Panc1 (cell line): Measurements from ENCODE around the gene MAPRE2. TPM values are rescaled to one million over a fixed set of nuclear protein-coding genes. Genes with fewer than 3 reads are reported as not detected.

ENCODE experiments used
- ATAC-seq: fragments of 200-7000 bp; cut with Tn5 transposase; 2 replicates; pipeline ENCODE4 v1.9.1; 2020; ENCODE audit warnings: mild to moderate bottlenecking, moderate library complexity
- BruUV-seq: library from RNA; stranded (reverse); fragments of 400-500 nt; replicated peaks from 2 replicates; lab custom pipeline; 2021; lab: Mats Ljungman, UMichigan
- CTCF ChIA-PET: fragments of 300-600 bp; sonication (Branson Sonifier 250); formaldehyde crosslinking; loops from one replicate; lab custom pipeline; 2022; ENCODE audit warnings: antibody characterized with exemption; lab: Charles Lee
- POLR2A ChIA-PET: fragments of 300-600 bp; sonication (Branson Sonifier 250); formaldehyde crosslinking; loops from one replicate; lab custom pipeline; 2022; ENCODE audit warnings: antibody characterized with exemption; lab: Charles Lee
- DNase-seq: peaks from one replicate; pipeline ENCODE4 v3.0.0-alpha.2; 2010; ENCODE audit warnings: low read depth, low spot score
- H3K27ac ChIP-seq: 2 replicates; pipeline ENCODE4 v1.5.1; 2011; ENCODE audit warnings: mild to moderate bottlenecking, low read length, inconsistent platforms
- H3K27me3 ChIP-seq: fragments of 200-500 bp; sonication (Bioruptor generic); 2 replicates; pipeline ENCODE4 v1.6.0; 2014; ENCODE audit warnings: low read length, inconsistent platforms; ENCODE audit not compliant: control insufficient read depth, insufficient read depth
- H3K36me3 ChIP-seq: fragments of 200-500 bp; sonication (Bioruptor generic); 2 replicates; pipeline ENCODE4 v1.5.1; 2014; ENCODE audit warnings: inconsistent platforms, mild to moderate bottlenecking, low read length, moderate library complexity; ENCODE audit not compliant: control insufficient read depth, insufficient read depth
- H3K4me1 ChIP-seq: 2 replicates; pipeline ENCODE4 v1.5.1; 2011; ENCODE audit warnings: inconsistent platforms, mild to moderate bottlenecking, low read length, moderate library complexity; ENCODE audit not compliant: control insufficient read depth, insufficient read depth
- H3K4me3 ChIP-seq, 2 experiments: 2 replicates each; pipeline ENCODE4 v1.5.1; 2011 to 2012; ENCODE audit warnings: low read depth in 2 of 2, low read length in 2 of 2, mild to moderate bottlenecking in 2 of 2, inconsistent platforms in 1 of 2, moderate library complexity in 1 of 2
- H3K9me3 ChIP-seq: fragments of 200-500 bp; sonication (Bioruptor generic); 2 replicates; pipeline ENCODE4 v1.5.1; 2014; ENCODE audit warnings: low read depth, mild to moderate bottlenecking, inconsistent platforms, low read length, moderate library complexity; ENCODE audit not compliant: control insufficient read depth, insufficient read depth
- POLR2AphosphoS5 ChIP-seq: IDR thresholded peaks from 2 replicates; pipeline ENCODE4 v1.6.1; 2012; ENCODE audit warnings: mild to moderate bottlenecking, low read depth, low read length, moderate library complexity
- SIN3A ChIP-seq: IDR thresholded peaks from 2 replicates; pipeline ENCODE4 v1.6.1; 2012; ENCODE audit warnings: low read depth, mild to moderate bottlenecking, low read length, moderate library complexity, borderline replicate concordance; ENCODE audit not compliant: insufficient read depth
- TCF7L2 ChIP-seq: IDR thresholded peaks from 2 replicates; pipeline ENCODE4 v1.6.1; 2011; ENCODE audit warnings: mild to moderate bottlenecking, low read depth, low read length, inconsistent platforms
- in situ Hi-C: cut with HindIII; loops from 2 replicates; pipeline ENCODE4 v1.10.0; 2016; ENCODE audit warnings: low sequenced_read_pairs, low pct_unique_long_range_greater_than_20kb
- intact Hi-C: fragments of 100-400 bp; cut with micrococcal nuclease; formaldehyde crosslinking; loops from one replicate; pipeline ENCODE4 v1.10.0; 2022; ENCODE audit not compliant: unreplicated experiment
- total RNA-seq: library from RNA; stranded (reverse); gene quantifications from one replicate; pipeline ENCODE4 v1.2.1, GENCODE V29; 2021; ENCODE audit not compliant: unreplicated experiment
- TF ChIP-seq, protein P1 (sequence below), 2 experiments: IDR thresholded peaks; 2 replicates each; pipeline ENCODE4 v1.6.1; 2011 to 2012; ENCODE audit warnings: low read depth in 2 of 2, control low read depth in 1 of 2, low read length in 1 of 2, mild to moderate bottlenecking in 1 of 2, moderate library complexity in 1 of 2; ENCODE audit not compliant: insufficient read depth in 1 of 2
- TF ChIP-seq, protein P2 (sequence below): fragments of 450-650 bp; IDR thresholded peaks from 2 replicates; pipeline ENCODE4 v1.5.1; 2017; ENCODE audit warnings: mild to moderate bottlenecking

The MAPRE2 gene
- total RNA-seq, 1 experiment from 2014 or later, result 14.1 TPM

DNA sequence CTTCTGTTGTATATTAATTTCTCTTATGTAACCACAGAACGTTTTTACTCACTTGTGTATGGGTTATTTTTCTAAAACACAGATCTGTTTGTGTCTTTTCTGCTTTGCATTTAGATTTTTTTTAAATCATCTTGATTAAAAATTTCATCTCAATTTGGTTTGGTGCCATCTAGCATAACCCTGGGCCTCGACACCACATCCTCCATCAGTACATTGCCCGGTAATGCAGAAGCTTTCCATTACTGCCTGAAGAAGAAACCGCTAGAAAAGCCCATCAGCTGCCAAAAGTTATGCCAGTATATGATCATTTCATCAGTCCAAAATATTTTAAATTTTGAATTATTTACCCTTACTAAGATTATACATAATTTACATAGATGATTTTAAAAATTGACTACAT is 26.2 kb downstream of the MAPRE2 start:
- Histone ChIP-seq H3K4me3 (no peak overlapping the region), H3K9me3 (no peaks in the 10 kb centered on the region), H3K27ac (no peak overlapping the region), H3K4me1 (no peaks in the 10 kb centered on the region), H3K27me3 (no peaks in the 10 kb centered on the region), H3K36me3 (no peaks in the 10 kb centered on the region)
- BruUV-seq, result no TSS peak
- TF ChIP-seq SIN3A, result no peak
- no peak for TF ChIP-seq POLR2AphosphoS5
- no peak for TF ChIP-seq TCF7L2
- intact Hi-C loops (no loop called here), in situ Hi-C loops (no loop called here)
- ATAC-seq, result no peak
- DNase-seq, result no peak
- ChIA-PET CTCF (no interaction called here), POLR2A (no interaction called here)

DNA sequence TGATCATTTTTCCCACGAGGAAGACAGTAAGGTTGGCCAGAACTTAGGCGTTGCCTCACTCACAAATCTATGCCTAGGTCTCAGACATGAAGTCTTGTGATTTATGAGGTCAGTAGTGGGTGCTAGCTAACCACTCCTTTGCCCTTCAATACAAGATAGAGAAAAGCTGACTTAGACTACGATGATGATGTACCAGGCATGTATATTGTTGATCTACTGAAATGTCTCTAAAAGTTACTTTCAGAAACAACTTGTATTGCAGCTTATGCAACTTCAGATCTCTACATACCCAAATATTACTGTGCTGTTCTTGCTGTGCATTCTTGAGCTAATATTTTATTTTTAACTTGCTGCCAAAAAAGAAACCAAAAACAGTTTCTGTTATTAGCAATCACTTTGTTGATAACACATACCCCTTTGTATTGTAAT is 30.6 kb downstream of the MAPRE2 start:
- CTCF ChIA-PET, result no interaction called here
- TF ChIP-seq POLR2AphosphoS5 (no peak), SIN3A (no peak), TCF7L2 (no peak)
- TF ChIP-seq, protein P1, sequence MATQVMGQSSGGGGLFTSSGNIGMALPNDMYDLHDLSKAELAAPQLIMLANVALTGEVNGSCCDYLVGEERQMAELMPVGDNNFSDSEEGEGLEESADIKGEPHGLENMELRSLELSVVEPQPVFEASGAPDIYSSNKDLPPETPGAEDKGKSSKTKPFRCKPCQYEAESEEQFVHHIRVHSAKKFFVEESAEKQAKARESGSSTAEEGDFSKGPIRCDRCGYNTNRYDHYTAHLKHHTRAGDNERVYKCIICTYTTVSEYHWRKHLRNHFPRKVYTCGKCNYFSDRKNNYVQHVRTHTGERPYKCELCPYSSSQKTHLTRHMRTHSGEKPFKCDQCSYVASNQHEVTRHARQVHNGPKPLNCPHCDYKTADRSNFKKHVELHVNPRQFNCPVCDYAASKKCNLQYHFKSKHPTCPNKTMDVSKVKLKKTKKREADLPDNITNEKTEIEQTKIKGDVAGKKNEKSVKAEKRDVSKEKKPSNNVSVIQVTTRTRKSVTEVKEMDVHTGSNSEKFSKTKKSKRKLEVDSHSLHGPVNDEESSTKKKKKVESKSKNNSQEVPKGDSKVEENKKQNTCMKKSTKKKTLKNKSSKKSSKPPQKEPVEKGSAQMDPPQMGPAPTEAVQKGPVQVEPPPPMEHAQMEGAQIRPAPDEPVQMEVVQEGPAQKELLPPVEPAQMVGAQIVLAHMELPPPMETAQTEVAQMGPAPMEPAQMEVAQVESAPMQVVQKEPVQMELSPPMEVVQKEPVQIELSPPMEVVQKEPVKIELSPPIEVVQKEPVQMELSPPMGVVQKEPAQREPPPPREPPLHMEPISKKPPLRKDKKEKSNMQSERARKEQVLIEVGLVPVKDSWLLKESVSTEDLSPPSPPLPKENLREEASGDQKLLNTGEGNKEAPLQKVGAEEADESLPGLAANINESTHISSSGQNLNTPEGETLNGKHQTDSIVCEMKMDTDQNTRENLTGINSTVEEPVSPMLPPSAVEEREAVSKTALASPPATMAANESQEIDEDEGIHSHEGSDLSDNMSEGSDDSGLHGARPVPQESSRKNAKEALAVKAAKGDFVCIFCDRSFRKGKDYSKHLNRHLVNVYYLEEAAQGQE (IDR thresholded peaks at IDR 0.05; ENCODE audit: insufficient read depth in 1 of 2, low read depth in 2 of 2, low read length in 1 of 2), result no peak
- TF ChIP-seq, protein P2, sequence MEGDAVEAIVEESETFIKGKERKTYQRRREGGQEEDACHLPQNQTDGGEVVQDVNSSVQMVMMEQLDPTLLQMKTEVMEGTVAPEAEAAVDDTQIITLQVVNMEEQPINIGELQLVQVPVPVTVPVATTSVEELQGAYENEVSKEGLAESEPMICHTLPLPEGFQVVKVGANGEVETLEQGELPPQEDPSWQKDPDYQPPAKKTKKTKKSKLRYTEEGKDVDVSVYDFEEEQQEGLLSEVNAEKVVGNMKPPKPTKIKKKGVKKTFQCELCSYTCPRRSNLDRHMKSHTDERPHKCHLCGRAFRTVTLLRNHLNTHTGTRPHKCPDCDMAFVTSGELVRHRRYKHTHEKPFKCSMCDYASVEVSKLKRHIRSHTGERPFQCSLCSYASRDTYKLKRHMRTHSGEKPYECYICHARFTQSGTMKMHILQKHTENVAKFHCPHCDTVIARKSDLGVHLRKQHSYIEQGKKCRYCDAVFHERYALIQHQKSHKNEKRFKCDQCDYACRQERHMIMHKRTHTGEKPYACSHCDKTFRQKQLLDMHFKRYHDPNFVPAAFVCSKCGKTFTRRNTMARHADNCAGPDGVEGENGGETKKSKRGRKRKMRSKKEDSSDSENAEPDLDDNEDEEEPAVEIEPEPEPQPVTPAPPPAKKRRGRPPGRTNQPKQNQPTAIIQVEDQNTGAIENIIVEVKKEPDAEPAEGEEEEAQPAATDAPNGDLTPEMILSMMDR, result no peak
- Histone ChIP-seq H3K4me3 (no peak overlapping the region), H3K27ac (no peak overlapping the region), H3K27me3 (no peaks in the 10 kb centered on the region), H3K36me3 (no peaks in the 10 kb centered on the region), H3K9me3 (no peaks in the 10 kb centered on the region), H3K4me1 (no peaks in the 10 kb centered on the region)
- no TSS peak for BruUV-seq
- ATAC-seq (no peak), DNase-seq (no peak)
- POLR2A ChIA-PET, result no interaction called here
- in situ Hi-C loops, result no loop called here
- intact Hi-C loops, result no loop called here

DNA sequence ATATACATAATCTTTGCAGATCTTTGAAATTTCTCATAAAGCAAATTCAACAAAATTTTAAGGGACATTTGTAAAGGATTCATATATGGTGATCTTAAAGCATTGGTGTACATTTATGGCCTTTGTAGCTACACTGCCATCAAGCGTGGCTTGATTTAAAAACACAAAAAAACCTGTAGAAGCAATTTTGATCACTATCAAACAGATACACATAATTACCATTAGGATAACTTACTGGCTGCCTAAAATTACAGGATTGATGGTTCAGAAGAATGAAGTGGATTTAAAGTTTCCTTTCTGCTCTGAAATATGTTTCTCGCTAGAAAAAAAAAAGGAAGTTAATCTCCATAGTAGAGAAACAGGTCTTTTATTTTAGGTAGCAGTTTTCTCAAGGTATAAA is 31.4 kb downstream of the MAPRE2 start:
- no peaks in the 10 kb centered on the region for H3K4me1 ChIP-seq
- H3K27ac ChIP-seq, result no peak overlapping the region
- BruUV-seq, result no TSS peak
- intact Hi-C loops (no loop called here), in situ Hi-C loops (no loop called here)
- H3K27me3 ChIP-seq, result no peaks in the 10 kb centered on the region
- DNase-seq (no peak), ATAC-seq (no peak)
- TF ChIP-seq, protein P2, result no peak
- TF ChIP-seq TCF7L2 (no peak), POLR2AphosphoS5 (no peak), SIN3A (no peak)
- TF ChIP-seq, protein P1 (IDR thresholded peaks at IDR 0.05; ENCODE audit: insufficient read depth in 1 of 2, low read depth in 2 of 2, low read length in 1 of 2), result no peak
- POLR2A ChIA-PET, result interaction anchor here (0.7 kb wide), 1 partner anchor 128 kb away, joined by 5 read pairs; no protein-coding TSS in a partner anchor
- H3K9me3 ChIP-seq, result no peaks in the 10 kb centered on the region
- no peaks in the 10 kb centered on the region for H3K36me3 ChIP-seq
- H3K4me3 ChIP-seq, result no peak overlapping the region
- CTCF ChIA-PET, result no interaction called here
